Keratinocyte (primary cell): ENCODE results near the gene TYW3. TPM values are rescaled to one million over a fixed set of nuclear protein-coding genes. Genes with fewer than 3 reads are reported as not detected.

Experiments used
- DNase-seq: peaks from one replicate; pipeline ENCODE4 v3.0.0-alpha.2; 2011; ENCODE audit warnings: low read depth, missing footprints, low spot score
- FAIRE-seq: peaks from 2 replicates; lab custom pipeline; 2011; peaks lifted over from hg19 to GRCh38; lab: Jason Lieb, UNC
- H2AFZ ChIP-seq: 2 replicates; pipeline ENCODE4 v1.6.0; 2012; ENCODE audit warnings: low read length, control low read depth, inconsistent platforms; ENCODE audit not compliant: control insufficient read depth
- H3K27ac ChIP-seq: 2 replicates; pipeline ENCODE4 v1.5.1; 2011; ENCODE audit warnings: low read length; ENCODE audit not compliant: control insufficient read depth, insufficient read depth
- H3K27me3 ChIP-seq: 3 replicates; pipeline ENCODE4 v1.6.0; 2011; ENCODE audit warnings: low read length; ENCODE audit not compliant: control insufficient read depth, insufficient read depth; ENCODE audit errors: extremely low read depth
- H3K36me3 ChIP-seq, 2 experiments: 2 replicates in 1 of 2; 3 replicates in 1 of 2; pipeline ENCODE4 v1.5.1; 2011; ENCODE audit warnings: low read length in 2 of 2, mild to moderate bottlenecking in 1 of 2; ENCODE audit not compliant: control insufficient read depth in 2 of 2, insufficient read depth in 2 of 2; ENCODE audit errors: extremely low read depth in 1 of 2
- H3K4me1 ChIP-seq: 3 replicates; pipeline ENCODE4 v1.5.1; 2011; ENCODE audit warnings: low read length; ENCODE audit not compliant: control insufficient read depth, insufficient read depth; ENCODE audit errors: extremely low read depth
- H3K4me2 ChIP-seq: 3 replicates; pipeline ENCODE4 v1.6.0; 2011; ENCODE audit warnings: low read depth, low read length; ENCODE audit not compliant: control insufficient read depth, insufficient read depth; ENCODE audit errors: extremely low read depth
- H3K4me3 ChIP-seq, 3 experiments: fragments of 200-600 bp in 1 of 3; sonication (generic) in 1 of 3; 2 replicates in 2 of 3; 3 replicates in 1 of 3; pipeline ENCODE4 v1.5.1; 2011 to 2016; ENCODE audit warnings: low read length in 3 of 3, mild to moderate bottlenecking in 3 of 3, control low read depth in 2 of 3, inconsistent platforms in 1 of 3, low read depth in 1 of 3, mixed read lengths in 1 of 3, mixed run types in 1 of 3, moderate library complexity in 1 of 3; ENCODE audit not compliant: control insufficient read depth in 2 of 3, insufficient read depth in 2 of 3; ENCODE audit errors: extremely low read depth in 1 of 3
- H3K79me2 ChIP-seq: 2 replicates; pipeline ENCODE4 v1.6.0; 2012; ENCODE audit warnings: low read length; ENCODE audit not compliant: control insufficient read depth, insufficient read depth
- H3K9ac ChIP-seq: 3 replicates; pipeline ENCODE4 v1.6.0; 2011; ENCODE audit warnings: low read length; ENCODE audit not compliant: control insufficient read depth, insufficient read depth; ENCODE audit errors: extremely low read depth
- H3K9me1 ChIP-seq: 3 replicates; pipeline ENCODE4 v1.6.0; 2011; ENCODE audit warnings: low read length; ENCODE audit not compliant: control insufficient read depth, insufficient read depth; ENCODE audit errors: extremely low read depth
- H3K9me3 ChIP-seq: 2 replicates; pipeline ENCODE4 v1.5.1; 2012; ENCODE audit warnings: low read depth, low read length; ENCODE audit not compliant: control insufficient read depth
- H4K20me1 ChIP-seq: 3 replicates; pipeline ENCODE4 v1.6.0; 2011; ENCODE audit warnings: low read length; ENCODE audit not compliant: control insufficient read depth, insufficient read depth; ENCODE audit errors: extremely low read depth
- EZH2 ChIP-seq: IDR thresholded peaks from one replicate; pipeline ENCODE4 v1.6.1; 2012; ENCODE audit warnings: inconsistent platforms, mild to moderate bottlenecking, low read length, moderate library complexity
- dilution Hi-C: fragments of 300-500 bp; cut with MboI; formaldehyde crosslinking; loops from one replicate; pipeline ENCODE4 v1.7.0; 2020; ENCODE audit warnings: low sequenced_read_pairs; ENCODE audit not compliant: extremely low pct_ligation_motif_present
- polyA plus RNA-seq, 5 experiments: library from polyadenylated mRNA; depleted of rRNA in 3 of 5; stranded (reverse) in 3 of 5; stranded (forward) in 1 of 5; unstranded in 1 of 5; fragments of >200 nt; gene quantifications; 1 replicate in 1 of 5; 2 replicates in 3 of 5; 3 replicates in 1 of 5; pipeline versions ENCODE4 v1.2.1 to v1.2.3, GENCODE V29; 2011 to 2012; ENCODE audit warnings: missing spikeins in 2 of 5, low read depth in 1 of 5, low replicate concordance in 1 of 5
- TF ChIP-seq, protein P1 (sequence below), 3 experiments: IDR thresholded peaks in 1 of 3; conservative IDR thresholded peaks in 1 of 3; optimal IDR thresholded peaks in 1 of 3; 2 replicates in 2 of 3; 3 replicates in 1 of 3; pipeline versions ENCODE3 to v1.5.1; 2011; ENCODE audit warnings: low read length in 3 of 3, mild to moderate bottlenecking in 3 of 3, moderate library complexity in 2 of 3, control low read depth in 1 of 3, inconsistent platforms in 1 of 3; ENCODE audit not compliant: insufficient read depth in 2 of 3; ENCODE audit errors: extremely low read depth in 1 of 3

TYW3 gene
- polyA plus RNA-seq, 1 donor (not counting 4 experiments of a cell fraction or from before 2014, with no cell fraction given) = 25.9 TPM

- no peak overlapping the region for H3K9ac ChIP-seq
- DNase-seq (no peak), FAIRE-seq (no peak)
- no peaks in the 10 kb centered on the region for H3K9me3 ChIP-seq
- H3K4me3 ChIP-seq = no peak overlapping the region
- H4K20me1 ChIP-seq = no peaks in the 10 kb centered on the region
- H3K9me1 ChIP-seq = no peaks in the 10 kb centered on the region
- H3K27ac ChIP-seq = no peak overlapping the region
- TF ChIP-seq EZH2 = no peak
- TF ChIP-seq, protein P1, sequence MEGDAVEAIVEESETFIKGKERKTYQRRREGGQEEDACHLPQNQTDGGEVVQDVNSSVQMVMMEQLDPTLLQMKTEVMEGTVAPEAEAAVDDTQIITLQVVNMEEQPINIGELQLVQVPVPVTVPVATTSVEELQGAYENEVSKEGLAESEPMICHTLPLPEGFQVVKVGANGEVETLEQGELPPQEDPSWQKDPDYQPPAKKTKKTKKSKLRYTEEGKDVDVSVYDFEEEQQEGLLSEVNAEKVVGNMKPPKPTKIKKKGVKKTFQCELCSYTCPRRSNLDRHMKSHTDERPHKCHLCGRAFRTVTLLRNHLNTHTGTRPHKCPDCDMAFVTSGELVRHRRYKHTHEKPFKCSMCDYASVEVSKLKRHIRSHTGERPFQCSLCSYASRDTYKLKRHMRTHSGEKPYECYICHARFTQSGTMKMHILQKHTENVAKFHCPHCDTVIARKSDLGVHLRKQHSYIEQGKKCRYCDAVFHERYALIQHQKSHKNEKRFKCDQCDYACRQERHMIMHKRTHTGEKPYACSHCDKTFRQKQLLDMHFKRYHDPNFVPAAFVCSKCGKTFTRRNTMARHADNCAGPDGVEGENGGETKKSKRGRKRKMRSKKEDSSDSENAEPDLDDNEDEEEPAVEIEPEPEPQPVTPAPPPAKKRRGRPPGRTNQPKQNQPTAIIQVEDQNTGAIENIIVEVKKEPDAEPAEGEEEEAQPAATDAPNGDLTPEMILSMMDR (optimal IDR thresholded peaks at IDR 0.05 in 1 of 3, IDR thresholded peaks at IDR 0.05 in 1 of 3, conservative IDR thresholded peaks at IDR 0.05 in 1 of 3; ENCODE audit: extremely low read depth in 1 of 3, insufficient read depth in 2 of 3, low read length in 3 of 3) = no peak
- H2AFZ ChIP-seq = no peak overlapping the region
- peaks cover 13% of the 10 kb centered on the region for H3K4me1 ChIP-seq
- dilution Hi-C loops = no loop called here
- H3K4me2 ChIP-seq = no peak overlapping the region
- peaks cover 5 to 9% of the 10 kb centered on the region in 2 experiments for H3K36me3 ChIP-seq
- no peaks in the 10 kb centered on the region for H3K27me3 ChIP-seq
- peaks cover 19% of the 10 kb centered on the region for H3K79me2 ChIP-seq
Measured at GRCh38 chr1:74726063-74726462, 6.9 kb upstream of the TYW3 start.

GRCh38 chr1:74728736-74729135 lies 4.2 kb upstream of the TYW3 start:
- FAIRE-seq (no peak), DNase-seq (no peak)
- H3K27ac ChIP-seq = no peak overlapping the region
- no peak overlapping the region for H3K4me3 ChIP-seq
- H2AFZ ChIP-seq = no peak overlapping the region
- H3K9ac ChIP-seq = no peak overlapping the region
- H3K9me1 ChIP-seq = no peaks in the 10 kb centered on the region
- peaks cover 0 to 2% of the 10 kb centered on the region in 2 experiments for H3K36me3 ChIP-seq
- no peak overlapping the region for H3K4me2 ChIP-seq
- H3K27me3 ChIP-seq = no peaks in the 10 kb centered on the region
- H3K4me1 ChIP-seq = peaks cover 20% of the 10 kb centered on the region
- H3K9me3 ChIP-seq = no peaks in the 10 kb centered on the region
- TF ChIP-seq EZH2 = no peak
- TF ChIP-seq, protein P1 (optimal IDR thresholded peaks at IDR 0.05 in 1 of 3, IDR thresholded peaks at IDR 0.05 in 1 of 3, conservative IDR thresholded peaks at IDR 0.05 in 1 of 3; ENCODE audit: extremely low read depth in 1 of 3, insufficient read depth in 2 of 3, low read length in 3 of 3) = no peak
- no peaks in the 10 kb centered on the region for H4K20me1 ChIP-seq
- dilution Hi-C loops = no loop called here
- H3K79me2 ChIP-seq = peaks cover 33% of the 10 kb centered on the region
